GM10248 (cell line): ENCODE results near the gene CCT2.

Experiments
- CTCF ChIA-PET: fragments of 300-600 bp; sonication (Branson Sonifier 250); formaldehyde crosslinking; extraction: SDS; loops from one replicate; lab custom pipeline; 2021; ENCODE audit warnings: antibody characterized with exemption; lab: Yijun Ruan, JAX
- POLR2A ChIA-PET: fragments of 350-650 bp; sonication (Branson Sonifier 250); formaldehyde crosslinking; extraction: SDS; loops from one replicate; lab custom pipeline; 2020; ENCODE audit warnings: antibody characterized with exemption; lab: Yijun Ruan, JAX
- DNase-seq: peaks from one replicate; pipeline ENCODE4 v3.0.0; 2012; ENCODE audit errors: extremely low spot score
- CTCF ChIP-seq: IDR thresholded peaks from 2 replicates; pipeline ENCODE4 v1.5.1; 2012; ENCODE audit warnings: mild to moderate bottlenecking, low read depth; ENCODE audit errors: extremely low read depth, missing control alignments, control extremely low read depth

CCT2 gene

GRCh38 chr12:69610729-69611128 lies 25.5 kb downstream of the CCT2 start, which contains the start of gene LRRC10:
Gene LRRC10 (minus strand): TSS chr12:69610907. CDS start chr12:69610838, 69 bp downstream.
- TF ChIP-seq CTCF, result no peak
- no peak for DNase-seq
- CTCF ChIA-PET, result interaction anchor here (0.9 to 1.6 kb wide), 4 partner anchors 9 to 254 kb away, joined by 3 to 6 read pairs (median 4); no protein-coding TSS in a partner anchor
- POLR2A ChIA-PET, result interaction anchor here (0.5 kb wide), 1 partner anchor 145 kb away, joined by 5 read pairs; no protein-coding TSS in a partner anchor

- ChIA-PET CTCF (no interaction called here), POLR2A (no interaction called here)
- no peak for DNase-seq
- TF ChIP-seq CTCF, result no peak
Measured at GRCh38 chr12:69613351-69613750, 28.1 kb downstream of the CCT2 start.

GRCh38 chr12:69616025-69616424 lies 30.8 kb downstream of the CCT2 start:
- CTCF ChIA-PET, result interaction anchor here (1.2 to 5.5 kb wide), 2 partner anchors 12 to 23 kb away, joined by 3 to 24 read pairs; no protein-coding TSS in a partner anchor
- no peak for DNase-seq
- POLR2A ChIA-PET, result no interaction called here
- TF ChIP-seq CTCF, result no peak

- ChIA-PET CTCF (interaction anchor here (0.9 to 5.5 kb wide), 3 partner anchors 10 to 50 kb away, joined by 3 to 24 read pairs (median 3); no protein-coding TSS in a partner anchor), POLR2A (no interaction called here)
- no peak for DNase-seq
- TF ChIP-seq CTCF, result no peak
Measured at GRCh38 chr12:69619050-69619449, 33.8 kb downstream of the CCT2 start.

GRCh38 chr12:69620077-69620476 lies 34.8 kb downstream of the CCT2 start:
- DNase-seq, result no peak
- CTCF ChIA-PET, result interaction anchor here (5.5 kb wide), 1 partner anchor 19 kb away, joined by 24 read pairs; no protein-coding TSS in a partner anchor
- POLR2A ChIA-PET, result no interaction called here
- TF ChIP-seq CTCF, result no peak

GRCh38 chr12:69620921-69621320 lies 35.7 kb downstream of the CCT2 start:
- CTCF ChIA-PET, result interaction anchor here (1.1 to 5.5 kb wide), 4 partner anchors 11 to 23 kb away, joined by 3 to 24 read pairs (median 9); no protein-coding TSS in a partner anchor
- DNase-seq, result no peak
- POLR2A ChIA-PET, result no interaction called here
- no peak for TF ChIP-seq CTCF
